ENCODE measurements around the gene ANKHD1. TPM values are rescaled to one million over a fixed set of nuclear protein-coding genes. Genes with fewer than 3 reads are reported as not detected.

ANKHD1 gene
- total RNA-seq, 1 donor from 2014 or later: 77.1 TPM

- Histone ChIP-seq H3K4me3 (ENCODE audit: low read depth, low read length) (no peak overlapping the region), H3K36me3 (ENCODE audit: control insufficient read depth, insufficient read depth, low read length) (no peaks in the 10 kb centered on the region), H3K27me3 (ENCODE audit: control insufficient read depth, insufficient read depth, low read length) (no peaks in the 10 kb centered on the region)
- no peak for DNase-seq (ENCODE audit: low read depth)
- no peak for FAIRE-seq
- no peak for TF ChIP-seq CTCF (IDR thresholded peaks at IDR 0.05; ENCODE audit: insufficient read depth, low read length, severe bottlenecking)
Observed at GRCh38 chr5:140588311-140589070, 186.9 kb downstream of the ANKHD1 start.

Other genes with a start within 250 kb of the ANKHD1 start
- 22.4 and 25.5 TPM in 2 replicates for gene CYSTM1, start 226.6 kb upstream of the ANKHD1 start, total RNA-seq
- gene PFDN1, start 98.7 kb upstream of the ANKHD1 start, total RNA-seq: 34.5 and 38.1 TPM in 2 replicates
- gene HBEGF, start 55.2 kb upstream of the ANKHD1 start, total RNA-seq: 23.8 and 76.6 TPM in 2 replicates
- gene SLC4A9, start 41.6 kb upstream of the ANKHD1 start, total RNA-seq: 0.38 TPM in 1 of 2 replicates, not detected in the other
- gene EIF4EBP3, start 145.8 kb downstream of the ANKHD1 start, total RNA-seq: 2.6 and 3.2 TPM in 2 replicates
- 39.8 and 48.5 TPM in 2 replicates for gene SRA1, start 155.6 kb downstream of the ANKHD1 start, total RNA-seq
- 6.3 and 8.1 TPM in 2 replicates for gene APBB3, start 162.8 kb downstream of the ANKHD1 start, total RNA-seq
- 13.2 and 21.4 TPM in 2 replicates for gene SLC35A4, start 163.0 kb downstream of the ANKHD1 start, total RNA-seq
- gene CD14, start 231.3 kb downstream of the ANKHD1 start, total RNA-seq: 2.3 and 3.2 TPM in 2 replicates
- gene TMCO6, start 237.6 kb downstream of the ANKHD1 start, total RNA-seq: 15.7 and 18.2 TPM in 2 replicates
- 16.8 and 46.5 TPM in 2 replicates for gene NDUFA2, start 245.8 kb downstream of the ANKHD1 start, total RNA-seq
- 58.4 and 98.7 TPM in 2 replicates for gene IK, start 246.0 kb downstream of the ANKHD1 start, total RNA-seq